DMS153 (cell line): ENCODE data around the gene MAP2K6.

Experiments
- DNase-seq: peaks from one replicate; lab custom pipeline; 2025; lab: John Stamatoyannopoulos, UW

The MAP2K6 gene

GRCh38 chr17:69492410-69493071 lies 78.0 kb downstream of the MAP2K6 start:
- DNase-seq, result no peak

- no peak for DNase-seq
Measured at GRCh38 chr17:69495787-69496186, 81.3 kb downstream of the MAP2K6 start.

DNA sequence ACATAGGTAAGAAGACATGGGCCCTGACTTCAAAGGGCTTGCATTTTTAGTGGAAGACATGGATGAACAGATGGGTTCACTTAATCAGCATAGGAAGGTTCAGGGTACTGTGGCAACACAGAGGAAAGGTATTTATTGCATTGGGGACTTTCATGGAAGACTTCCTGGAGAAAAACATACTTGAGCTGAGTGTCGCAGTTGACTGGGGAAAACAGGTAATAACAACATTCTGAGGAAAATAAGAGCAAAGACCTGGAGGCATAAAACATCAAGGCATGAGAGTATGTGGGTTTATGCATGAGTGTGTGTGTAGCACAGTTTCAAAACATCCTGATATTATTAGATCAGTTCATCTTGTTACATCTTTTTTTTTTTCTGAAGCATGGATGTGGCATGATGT lies 82.7 kb downstream of the MAP2K6 start:
- no peak for DNase-seq

GRCh38 chr17:69499318-69499717 lies 84.8 kb downstream of the MAP2K6 start:
- no peak for DNase-seq

- DNase-seq, result no peak
Measured at GRCh38 chr17:69500911-69501429, 86.5 kb downstream of the MAP2K6 start.

GRCh38 chr17:69501591-69502468 lies 87.3 kb downstream of the MAP2K6 start:
- DNase-seq, result no peak

DNA sequence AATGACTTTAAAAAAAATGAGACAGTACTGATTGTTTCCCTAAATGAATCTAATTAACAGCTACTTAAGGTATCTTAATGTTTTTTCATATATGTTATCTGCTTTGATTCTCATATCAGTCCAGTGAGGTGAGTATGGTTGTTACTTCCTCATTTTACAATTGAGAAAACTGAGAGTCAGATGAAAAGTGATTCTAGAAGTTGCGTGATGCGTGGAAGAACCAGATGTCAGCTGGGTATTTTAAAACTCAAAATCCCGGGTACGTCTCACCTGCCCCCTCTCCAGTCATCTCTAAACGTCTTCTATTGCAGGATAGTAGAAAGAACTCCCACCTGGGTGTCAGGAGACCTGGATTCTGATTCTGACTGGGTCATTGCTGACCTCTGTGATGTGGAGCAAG lies 89.2 kb downstream of the MAP2K6 start:
- DNase-seq, result no peak

DNA sequence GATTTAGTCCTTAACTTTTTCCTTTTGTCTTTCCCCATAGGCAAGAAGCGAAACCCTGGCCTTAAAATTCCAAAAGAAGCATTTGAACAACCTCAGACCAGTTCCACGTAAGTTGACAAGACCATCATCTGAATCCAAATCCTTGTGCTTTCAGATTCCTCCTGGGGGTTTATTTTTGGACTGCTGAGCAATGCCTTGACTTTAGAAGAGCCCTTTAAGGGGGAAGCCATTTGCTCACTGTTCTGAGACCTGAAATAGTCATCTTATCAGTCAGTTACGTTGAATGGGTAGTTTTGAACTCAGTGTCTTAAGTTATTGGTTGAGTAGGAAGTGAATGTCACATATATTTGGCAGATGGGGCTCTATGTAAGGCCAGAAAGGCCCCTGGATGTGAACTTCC lies 91.2 kb downstream of the MAP2K6 start:
- DNase-seq, result no peak

DNA sequence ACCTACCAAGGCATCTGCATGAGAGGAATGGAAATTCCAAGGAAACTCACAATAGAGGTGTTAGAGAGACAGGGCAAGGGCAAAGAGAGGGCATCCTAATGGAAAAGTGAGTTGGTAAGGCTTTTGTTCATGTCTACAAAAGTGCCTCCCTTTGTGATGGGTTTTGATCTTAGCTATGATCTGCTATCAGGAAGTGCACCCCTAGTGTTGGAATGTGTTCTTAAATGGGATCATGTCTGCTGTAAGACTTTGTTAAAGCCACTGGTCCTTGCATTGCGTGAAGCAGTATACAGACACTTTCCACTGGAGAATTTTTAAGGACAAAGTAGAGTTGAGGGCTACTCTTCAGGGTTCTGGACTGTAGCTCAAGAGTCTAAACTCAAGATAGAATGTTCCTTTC lies 92.0 kb downstream of the MAP2K6 start:
- DNase-seq, result no peak

DNA sequence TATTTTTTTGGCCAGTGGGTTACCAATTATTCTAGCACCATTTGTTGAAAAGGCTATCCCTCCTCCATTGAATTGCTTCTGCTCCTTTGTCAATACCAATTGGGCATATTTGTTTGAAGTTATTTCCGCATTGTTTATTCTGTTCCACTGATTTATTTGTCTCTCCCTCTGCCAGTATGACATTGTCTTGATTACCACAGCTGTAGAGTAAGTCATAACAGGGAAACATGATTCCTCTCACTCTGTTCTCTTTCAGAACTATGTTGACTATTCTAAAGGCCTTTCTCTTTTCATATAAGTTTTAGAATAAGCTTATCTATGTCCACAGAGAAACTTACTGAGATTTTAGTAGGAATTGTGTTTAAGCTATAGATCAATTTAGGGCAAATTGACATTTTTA lies 94.3 kb downstream of the MAP2K6 start:
- DNase-seq, result peak; percentile 54

GRCh38 chr17:69511250-69511649 lies 96.8 kb downstream of the MAP2K6 start:
- DNase-seq, result no peak

- DNase-seq, result no peak
Measured at GRCh38 chr17:69512946-69513345, 98.4 kb downstream of the MAP2K6 start.

DNA sequence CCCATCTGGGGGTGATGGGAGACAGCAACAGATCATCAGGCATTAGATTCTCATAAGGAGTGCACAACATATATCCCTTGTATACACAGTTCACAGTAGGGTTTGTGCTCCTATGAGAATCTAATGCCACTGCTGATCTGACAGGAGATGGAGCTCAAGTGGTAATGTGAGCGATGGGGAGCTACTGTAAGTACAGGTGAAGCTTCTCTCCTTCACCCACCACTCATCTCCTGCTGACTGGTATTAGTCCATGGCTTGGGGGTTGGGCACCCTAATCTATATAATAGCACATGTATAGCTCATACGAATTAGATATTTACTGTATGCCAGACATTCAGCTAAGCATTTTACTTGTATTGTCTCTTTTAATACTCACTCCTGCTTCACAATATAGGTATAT lies 101.7 kb downstream of the MAP2K6 start:
- DNase-seq, result no peak

DNA sequence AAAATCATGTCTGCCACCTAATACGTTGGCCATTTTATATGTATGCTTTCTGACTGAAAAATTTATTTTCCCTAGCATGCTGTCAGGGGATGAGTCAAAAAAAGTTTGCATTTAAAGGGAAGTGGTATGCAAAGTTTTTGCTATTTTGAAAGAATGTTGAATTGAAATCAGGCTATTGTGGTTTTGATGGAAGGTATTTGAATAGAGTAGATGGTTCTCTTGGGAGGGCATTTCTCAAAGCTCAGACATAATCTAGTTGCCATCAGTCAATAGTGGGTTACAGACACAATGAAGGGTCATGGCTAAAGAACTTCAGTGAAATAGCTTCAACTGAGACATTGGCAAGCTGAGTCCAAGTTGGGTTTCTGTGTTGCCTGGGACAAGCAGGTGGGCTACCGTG lies 102.4 kb downstream of the MAP2K6 start:
- DNase-seq, result no peak

DNA sequence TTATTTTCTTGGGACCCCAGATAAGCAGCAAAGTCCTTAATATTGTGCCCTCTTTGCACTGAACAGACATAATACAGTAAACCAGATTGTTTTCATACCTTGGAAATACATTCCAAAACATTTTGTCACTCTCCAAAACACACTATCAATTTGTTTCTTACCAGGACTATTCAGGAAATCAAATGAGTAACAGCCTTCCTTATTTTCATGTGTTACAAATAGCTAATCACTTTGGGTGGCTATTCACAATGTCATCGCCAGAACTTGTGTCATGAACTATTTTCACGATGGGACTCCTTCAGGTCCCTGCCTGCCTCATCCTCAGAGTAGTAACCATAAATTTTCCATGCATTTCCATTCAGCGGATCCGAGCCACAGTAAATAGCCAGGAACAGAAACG lies 104.5 kb downstream of the MAP2K6 start:
- DNase-seq, result no peak

GRCh38 chr17:69523244-69523861 lies 108.9 kb downstream of the MAP2K6 start:
- no peak for DNase-seq

DNA sequence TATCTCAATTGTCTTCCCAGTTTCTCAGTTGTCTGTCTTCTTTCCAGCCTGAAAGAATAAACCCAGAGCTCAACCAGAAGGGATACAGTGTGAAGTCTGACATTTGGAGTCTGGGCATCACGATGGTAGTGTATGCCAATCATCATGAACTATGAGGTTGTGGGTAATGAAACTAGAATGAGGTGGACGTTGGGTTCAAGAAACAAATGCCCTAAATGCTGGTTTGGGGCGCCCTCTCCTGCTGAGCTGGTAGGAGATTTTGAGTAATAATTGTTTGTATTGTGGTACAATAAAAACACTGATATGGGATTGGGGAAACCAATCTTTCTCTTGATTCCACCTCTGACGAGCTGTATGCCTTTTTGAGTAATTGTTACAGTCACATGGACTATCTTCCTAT lies 110.4 kb downstream of the MAP2K6 start:
- no peak for DNase-seq

DNA sequence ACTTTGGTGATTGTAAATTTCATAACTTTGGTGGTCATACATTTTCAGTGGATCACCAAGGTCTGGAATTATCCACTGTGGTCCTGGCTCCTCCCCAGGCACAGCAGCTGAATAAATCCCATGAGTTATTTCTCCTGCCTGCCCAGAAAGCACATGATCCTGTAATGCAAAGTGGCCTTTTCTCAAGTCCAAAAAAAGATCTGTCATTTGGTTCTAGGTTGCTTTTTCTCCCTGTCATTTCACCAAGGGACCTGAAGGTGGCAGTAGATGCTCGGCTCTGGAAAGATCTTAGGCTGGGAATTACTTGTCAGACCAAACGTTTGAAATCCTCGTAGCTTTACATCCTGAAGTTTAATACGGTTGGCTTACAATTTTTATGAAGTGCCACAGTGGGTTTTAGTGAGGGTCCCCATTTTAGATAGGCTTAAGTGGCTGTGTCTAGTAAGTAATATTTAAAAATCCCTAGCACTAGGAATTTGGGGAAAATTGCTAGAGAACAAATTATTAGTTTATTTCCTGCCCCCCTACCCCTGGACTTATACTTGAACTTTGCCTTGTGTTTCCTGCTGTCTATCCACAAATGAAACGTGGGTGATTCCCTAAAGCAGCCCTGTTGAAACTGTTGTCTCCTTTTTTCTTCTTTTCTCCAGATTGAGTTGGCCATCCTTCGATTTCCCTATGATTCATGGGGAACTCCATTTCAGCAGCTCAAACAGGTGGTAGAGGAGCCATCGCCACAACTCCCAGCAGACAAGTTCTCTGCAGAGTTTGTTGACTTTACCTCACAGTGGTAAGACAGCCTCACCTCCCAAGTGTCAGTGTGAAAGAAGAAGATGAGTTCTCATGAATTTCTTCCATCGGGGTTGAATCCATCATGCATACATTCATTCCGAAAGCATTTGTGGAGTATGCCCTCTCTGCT lies 111.7 kb downstream of the MAP2K6 start:
- peak; percentile 35 for DNase-seq

DNA sequence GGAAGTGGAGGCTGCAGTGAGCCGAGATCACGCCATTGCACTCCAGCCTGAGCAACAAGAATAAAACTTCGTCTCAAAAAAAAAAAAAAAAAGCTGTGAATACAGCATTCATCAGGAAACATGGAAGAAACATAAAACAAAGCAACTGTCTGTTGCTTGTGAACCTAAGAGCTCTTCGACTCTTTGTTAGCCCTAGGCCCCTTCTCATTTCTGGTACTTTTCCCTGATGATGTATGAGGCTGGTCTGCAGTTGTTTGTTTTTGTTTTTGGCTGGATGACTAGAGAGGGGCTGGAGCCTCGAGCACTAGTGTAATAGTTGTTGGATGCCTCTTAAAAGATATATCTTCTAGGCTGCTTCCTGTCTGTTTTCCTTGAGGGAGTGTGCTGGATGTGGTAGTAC lies 113.5 kb downstream of the MAP2K6 start:
- no peak for DNase-seq

- no peak for DNase-seq
Measured at GRCh38 chr17:69533481-69534234, 119.2 kb downstream of the MAP2K6 start.

GRCh38 chr17:69534235-69534621 lies 119.7 kb downstream of the MAP2K6 start:
- no peak for DNase-seq
